HG03378 (cell line): ENCODE results near the gene GPR3.
"Not testable (repeated sequence)": the region's sequence is repeated elsewhere in the genome, so short reads cannot be mapped to it uniquely, and the experiment has no call there.

ENCODE experiments used
- ATAC-seq: cut with Tn5 transposase; IDR thresholded peaks from one replicate; pipeline ENCODE4 v1.9.1; 2021; ENCODE audit warnings: mild to moderate bottlenecking, moderate library complexity; ENCODE audit not compliant: unreplicated experiment

Gene GPR3

GRCh38 chr1:27418326-27419185, 26.1 kb downstream of the GPR3 start:
- peak; percentile 50 for ATAC-seq

- no peak for ATAC-seq
Observed at GRCh38 chr1:27423709-27424108, 31.3 kb downstream of the GPR3 start.

GRCh38 chr1:27427329-27427728, 34.9 kb downstream of the GPR3 start:
- ATAC-seq = no peak

- no peak for ATAC-seq
Observed at GRCh38 chr1:27427816-27428315, 35.4 kb downstream of the GPR3 start.

GRCh38 chr1:27428316-27429028, 36.0 kb downstream of the GPR3 start:
- ATAC-seq = no peak

- no peak for ATAC-seq
Observed at GRCh38 chr1:27429029-27429425, 36.6 kb downstream of the GPR3 start.

GRCh38 chr1:27430903-27431600, 38.6 kb downstream of the GPR3 start:
- ATAC-seq = no peak

- ATAC-seq = no peak
Observed at GRCh38 chr1:27431601-27431940, 39.1 kb downstream of the GPR3 start.

- ATAC-seq = not testable (repeated sequence)
Observed at GRCh38 chr1:27432725-27433124, 40.3 kb downstream of the GPR3 start.

GRCh38 chr1:27433706-27434105, 41.3 kb downstream of the GPR3 start:
- no peak for ATAC-seq

- ATAC-seq = no peak
Observed at GRCh38 chr1:27435566-27436203, 43.3 kb downstream of the GPR3 start.

- ATAC-seq = no peak
Observed at GRCh38 chr1:27436204-27437159, 44.1 kb downstream of the GPR3 start.

- no peak for ATAC-seq
Observed at GRCh38 chr1:27438621-27439061, 46.2 kb downstream of the GPR3 start.

- no peak for ATAC-seq
Observed at GRCh38 chr1:27439150-27439549, 46.7 kb downstream of the GPR3 start.

- no peak for ATAC-seq
Observed at GRCh38 chr1:27444632-27445031, 52.2 kb downstream of the GPR3 start.
